D721Med (cell line): ENCODE results near the gene FAT1.
A peak's percentile ranks its signal among the peaks of the same experiment; 100 is the strongest.

Experiments
- DNase-seq: peaks from one replicate; pipeline ENCODE4 v3.0.0; 2011; ENCODE audit warnings: low spot score; ENCODE audit not compliant: insufficient read length
- FAIRE-seq: peaks from 2 replicates; lab custom pipeline; 2011; peaks lifted over from hg19 to GRCh38; lab: Jason Lieb, UNC
- CTCF ChIP-seq: IDR thresholded peaks from 2 replicates; pipeline ENCODE4 v1.5.1; 2012; ENCODE audit warnings: mild to moderate bottlenecking, control low read depth; ENCODE audit not compliant: insufficient read depth; ENCODE audit errors: missing control alignments

The FAT1 gene

GRCh38 chr4:186723292-186724057 is at the start of gene FAT1:
Gene FAT1 (minus strand): TSS chr4:186723856. CDS start chr4:186709827, 14,029 bp downstream.
- TF ChIP-seq CTCF = no peak
- FAIRE-seq = no peak
- DNase-seq = peak; percentile 60

- no peak for TF ChIP-seq CTCF
- no peak for DNase-seq
- no peak for FAIRE-seq
Observed at GRCh38 chr4:186772936-186773487, 49.4 kb upstream of the FAT1 start.

GRCh38 chr4:186771624-186772023 is 48.0 kb upstream of the FAT1 start:
- DNase-seq (no peak), FAIRE-seq (no peak)
- TF ChIP-seq CTCF = no peak

- no peak for TF ChIP-seq CTCF
- FAIRE-seq (no peak), DNase-seq (no peak)
Observed at GRCh38 chr4:186770481-186771175, 47.0 kb upstream of the FAT1 start.

GRCh38 chr4:186767794-186768193 is 44.1 kb upstream of the FAT1 start:
- DNase-seq = no peak
- no peak for FAIRE-seq
- no peak for TF ChIP-seq CTCF

GRCh38 chr4:186765673-186766546 is 42.3 kb upstream of the FAT1 start:
- no peak for FAIRE-seq

More at GRCh38 chr4:186765673-186766546, 42.3 kb upstream of the FAT1 start:
- TF ChIP-seq CTCF = no peak
- no peak for DNase-seq
